IMR-90 (cell line): Measurements from ENCODE around the gene IRF4. TPM values are rescaled to one million over a fixed set of nuclear protein-coding genes. Genes with fewer than 3 reads are reported as not detected.

Experiments
- ATAC-seq: fragments of 200-7000 bp; cut with Tn5 transposase; 2 replicates; pipeline ENCODE4 v1.9.1; 2020; ENCODE audit warnings: low read depth, mild to moderate bottlenecking, moderate library complexity
- BruUV-seq: library from RNA; stranded (reverse); fragments of 400-500 nt; replicated peaks from 2 replicates; lab custom pipeline; 2021; lab: Mats Ljungman, UMichigan
- CTCF ChIA-PET: fragments of 300-600 bp; formaldehyde crosslinking; extraction: SDS; loops from one replicate; lab custom pipeline; 2021; ENCODE audit warnings: antibody characterized with exemption; lab: Yijun Ruan, JAX
- POLR2A ChIA-PET: fragments of 300-600 bp; sonication (Branson Sonifier 250); formaldehyde crosslinking; loops from one replicate; lab custom pipeline; 2022; ENCODE audit warnings: antibody characterized with exemption; ENCODE audit not compliant: unreplicated experiment; lab: Charles Lee
- DNase-seq: peaks from one replicate; pipeline ENCODE4 v3.0.0; 2013
- H2AFZ ChIP-seq: replicated peaks from 2 replicates; pipeline ENCODE3; 2013; ENCODE audit warnings: low read length, mild to moderate bottlenecking; ENCODE audit not compliant: poor library complexity
- H2AK5ac ChIP-seq: 2 replicates; pipeline ENCODE4 v1.6.1; 2013; ENCODE audit warnings: low read depth, low read length, inconsistent platforms
- H2AK9ac ChIP-seq: replicated peaks from 2 replicates; pipeline ENCODE3; 2013; ENCODE audit warnings: mild to moderate bottlenecking, low read depth, low read length, moderate library complexity; ENCODE audit not compliant: poor library complexity
- H2BK120ac ChIP-seq: 2 replicates; pipeline ENCODE4 v1.6.1; 2013; ENCODE audit warnings: low read depth, low read length, inconsistent platforms
- H2BK15ac ChIP-seq: 3 replicates; pipeline ENCODE4 v1.6.1; 2013; ENCODE audit warnings: low read depth, low read length, inconsistent platforms
- H2BK20ac ChIP-seq: 2 replicates; pipeline ENCODE4 v1.6.1; 2013; ENCODE audit warnings: low read depth, mild to moderate bottlenecking, inconsistent platforms, low read length, moderate library complexity
- H2BK5ac ChIP-seq: 2 replicates; pipeline ENCODE4 v1.6.1; 2013; ENCODE audit warnings: mild to moderate bottlenecking, low read depth, low read length, inconsistent platforms; ENCODE audit not compliant: poor library complexity, severe bottlenecking
- H3K14ac ChIP-seq: replicated peaks from 2 replicates; pipeline ENCODE4 v1.6.1; 2013; ENCODE audit warnings: low read depth, low read length, inconsistent platforms
- H3K18ac ChIP-seq: 2 replicates; pipeline ENCODE4 v1.6.1; 2013; ENCODE audit warnings: low read depth, low read length, control low read depth
- H3K23ac ChIP-seq: 2 replicates; pipeline ENCODE4 v1.6.1; 2013; ENCODE audit warnings: low read depth, low read length, inconsistent platforms
- H3K27ac ChIP-seq: 2 replicates; pipeline ENCODE4 v1.5.1; 2013; ENCODE audit warnings: mild to moderate bottlenecking, control low read depth, low read length; ENCODE audit not compliant: insufficient read depth
- H3K27me3 ChIP-seq: 2 replicates; pipeline ENCODE4 v1.6.1; 2013; ENCODE audit warnings: low read length; ENCODE audit not compliant: control insufficient read depth, insufficient read depth
- H3K36me3 ChIP-seq: 2 replicates; pipeline ENCODE4 v1.6.1; 2013; ENCODE audit warnings: low read length, mixed read lengths; ENCODE audit not compliant: control insufficient read depth, insufficient read depth
- H3K4ac ChIP-seq: 2 replicates; pipeline ENCODE4 v1.6.1; 2013; ENCODE audit warnings: low read depth, low read length, inconsistent platforms
- H3K4me1 ChIP-seq: 2 replicates; pipeline ENCODE4 v1.6.1; 2013; ENCODE audit warnings: low read length, mixed read lengths; ENCODE audit not compliant: control insufficient read depth, insufficient read depth
- H3K4me2 ChIP-seq: 2 replicates; pipeline ENCODE4 v1.6.1; 2013; ENCODE audit warnings: low read depth, mild to moderate bottlenecking, control low read depth, low read length, moderate library complexity
- H3K4me3 ChIP-seq: 2 replicates; pipeline ENCODE4 v1.5.1; 2013; ENCODE audit warnings: low read depth, mild to moderate bottlenecking, control low read depth, low read length, moderate library complexity; ENCODE audit not compliant: insufficient read depth
- H3K56ac ChIP-seq: 2 replicates; pipeline ENCODE4 v1.6.1; 2013; ENCODE audit warnings: low read length, inconsistent platforms; ENCODE audit not compliant: insufficient read depth; ENCODE audit errors: extremely low read depth
- H3K79me1 ChIP-seq, 2 experiments: 2 replicates each; pipeline ENCODE4 v1.6.1; 2013; ENCODE audit warnings: low read length in 2 of 2, inconsistent platforms in 1 of 2, low read depth in 1 of 2
- H3K9ac ChIP-seq: 2 replicates; pipeline ENCODE4 v1.6.1; 2013; ENCODE audit warnings: low read depth, low read length, control low read depth
- H3K9me1 ChIP-seq: 2 replicates; pipeline ENCODE4 v1.6.1; 2013; ENCODE audit warnings: low read length, inconsistent platforms; ENCODE audit not compliant: insufficient read depth
- H3K9me3 ChIP-seq: 2 replicates; pipeline ENCODE4 v1.6.1; 2013; ENCODE audit warnings: low read length; ENCODE audit not compliant: control insufficient read depth, insufficient read depth
- H4K20me1 ChIP-seq: 2 replicates; pipeline ENCODE4 v1.6.1; 2013; ENCODE audit warnings: low read length, inconsistent platforms; ENCODE audit not compliant: insufficient read depth
- H4K5ac ChIP-seq: 2 replicates; pipeline ENCODE4 v1.6.1; 2013; ENCODE audit warnings: mild to moderate bottlenecking, low read depth, low read length, control low read depth
- H4K8ac ChIP-seq, 2 experiments: 2 replicates each; pipeline ENCODE4 v1.6.1; 2013; ENCODE audit warnings: low read depth in 2 of 2, low read length in 2 of 2, control low read depth in 1 of 2, inconsistent platforms in 1 of 2
- H4K91ac ChIP-seq: 2 replicates; pipeline ENCODE4 v1.6.1; 2013; ENCODE audit warnings: low read depth, low read length, inconsistent platforms; ENCODE audit not compliant: insufficient read depth
- POLR2A ChIP-seq: IDR thresholded peaks from 2 replicates; pipeline ENCODE4 v1.6.1; 2012; ENCODE audit warnings: mild to moderate bottlenecking, low read depth, low read length
- WGBS, 2 experiments: methylation state at CpG; one replicate each; pipeline versions ENCODE4 v1.1.5 to v1.1.7; 2013; ENCODE audit warnings: missing lambda C conversion rate in 2 of 2; ENCODE audit not compliant: insufficient read length in 1 of 2; ENCODE audit errors: extremely low coverage in 2 of 2; 5-methylcytosine and 5-hydroxymethylcytosine counted together
- dilution Hi-C: fragments of 300-500 bp; cut with HindIII; formaldehyde crosslinking; loops from one replicate; pipeline ENCODE4 v1.14.3; 2018; ENCODE audit warnings: low sequenced_read_pairs; ENCODE audit not compliant: unreplicated experiment
- in situ Hi-C: fragments of 300-500 bp; cut with MboI; formaldehyde crosslinking; loops from 3 replicates; pipeline ENCODE4 v1.14.3; 2019; ENCODE audit warnings: low sequenced_read_pairs, inconsistent platforms, mixed read lengths
- intact Hi-C: fragments of 100-400 bp; cut with micrococcal nuclease; formaldehyde crosslinking; loops from 2 replicates; pipeline ENCODE4 v1.10.0; 2022
- polyA plus RNA-seq, 3 experiments: library from polyadenylated mRNA; depleted of rRNA; stranded (reverse); fragments of >200 nt; gene quantifications; 2 replicates each; pipeline ENCODE4 v1.2.3, GENCODE V29; 2012; ENCODE audit warnings: low replicate concordance in 1 of 3
- total RNA-seq: library from RNA; depleted of rRNA; stranded (reverse); fragments of >200 nt; gene quantifications from 2 replicates; pipeline ENCODE4 v1.2.3, GENCODE V29; 2012

IRF4 gene
- total and polyA plus RNA-seq, 2 of the 4 experiments (the other 2 are of a cell fraction) = not detected

- no peaks in the 10 kb centered on the region for H3K36me3 ChIP-seq
- H2AK9ac ChIP-seq = no peak overlapping the region
- peaks cover 8% of the 10 kb centered on the region; the same call in 1 of the 2 replicates for H3K27me3 ChIP-seq
- H3K9me1 ChIP-seq = no peaks in the 10 kb centered on the region
- H3K79me1 ChIP-seq = no peaks in the 10 kb centered on the region
- no peak overlapping the region for H4K91ac ChIP-seq
- H2BK20ac ChIP-seq = no peak overlapping the region
- no peak overlapping the region for H3K9ac ChIP-seq
- H3K18ac ChIP-seq = no peak overlapping the region
- H2AK5ac ChIP-seq = no peak overlapping the region
- ATAC-seq (no peak), DNase-seq (no peak)
- ChIA-PET CTCF (interaction anchor here (0.5 to 1.1 kb wide), 2 partner anchors 12 to 205 kb away, joined by 3 to 5 read pairs; no protein-coding TSS in a partner anchor), POLR2A (no interaction called here)
- in situ Hi-C loops = no loop called here
- intact Hi-C loops = no loop called here
- no peak overlapping the region for H2BK15ac ChIP-seq
- H3K4me3 ChIP-seq = no peak overlapping the region
- no peak overlapping the region for H2AFZ ChIP-seq
- H3K56ac ChIP-seq = no peak overlapping the region
- no peak overlapping the region for H3K4me2 ChIP-seq
- BruUV-seq = no TSS peak
- dilution Hi-C loops = no loop called here
- H4K5ac ChIP-seq = no peak overlapping the region
- peaks cover 24% of the 10 kb centered on the region for H3K9me3 ChIP-seq
- 81% methylated on average over 8 of the region's 12 CpGs; no CpG with 5 or more reads in 1 of the 2 experiments for WGBS, 2 experiments
- H2BK120ac ChIP-seq = no peak overlapping the region
- no peak overlapping the region for H3K14ac ChIP-seq
- H4K8ac ChIP-seq = no peak overlapping the region
- no peak overlapping the region for H3K27ac ChIP-seq
- no peaks in the 10 kb centered on the region for H3K4me1 ChIP-seq
- H2BK5ac ChIP-seq = no peak overlapping the region
- H4K20me1 ChIP-seq = no peaks in the 10 kb centered on the region
- no peak overlapping the region for H3K4ac ChIP-seq
- H3K23ac ChIP-seq = no peak overlapping the region
- TF ChIP-seq POLR2A = no peak
Observed at GRCh38 chr6:363291-363690, 28.3 kb upstream of the IRF4 start.
